HG02970 (cell line): ENCODE data around the gene AFG1L.
"Not testable (repeated sequence)": the region's sequence is repeated elsewhere in the genome, so short reads cannot be mapped to it uniquely, and the experiment has no call there.

ENCODE experiments used
- ATAC-seq: cut with Tn5 transposase; IDR thresholded peaks from one replicate; pipeline ENCODE4 v1.9.1; 2021; ENCODE audit warnings: mild to moderate bottlenecking, moderate library complexity, moderate number of reproducible peaks; ENCODE audit not compliant: unreplicated experiment, low FRiP score

Gene AFG1L

GRCh38 chr6:108550256-108550655 is 255.4 kb downstream of the AFG1L start:
- ATAC-seq = no peak

- ATAC-seq = no peak
These were observed 260.7 kb downstream of the AFG1L start for GRCh38 chr6:108555399-108556052.

GRCh38 chr6:108556250-108556649 is 261.4 kb downstream of the AFG1L start:
- no peak for ATAC-seq

- no peak for ATAC-seq
These were observed 262.1 kb downstream of the AFG1L start for GRCh38 chr6:108556866-108557493.

- no peak for ATAC-seq
These were observed 262.9 kb downstream of the AFG1L start for GRCh38 chr6:108557494-108558371.

GRCh38 chr6:108558372-108559096 is 263.7 kb downstream of the AFG1L start:
- ATAC-seq = peak; percentile 59

GRCh38 chr6:108559097-108559883 is 264.4 kb downstream of the AFG1L start:
- ATAC-seq = peak; percentile 33

GRCh38 chr6:108559884-108560462 is 265.1 kb downstream of the AFG1L start:
- ATAC-seq = no peak

- ATAC-seq = no peak
These were observed 265.8 kb downstream of the AFG1L start, which contains the start of gene FOXO3 for GRCh38 chr6:108560463-108561308. Gene FOXO3, plus strand, starts transcription at chr6:108560917. Its CDS starts 292 bp downstream, at chr6:108561209.

GRCh38 chr6:108561309-108561647 is 266.4 kb downstream of the AFG1L start:
- ATAC-seq = not testable (repeated sequence)

- no peak for ATAC-seq
These were observed 267.1 kb downstream of the AFG1L start for GRCh38 chr6:108561742-108562502.

GRCh38 chr6:108562503-108562993 is 267.7 kb downstream of the AFG1L start:
- no peak for ATAC-seq

- no peak for ATAC-seq
These were observed 268.4 kb downstream of the AFG1L start for GRCh38 chr6:108563292-108563691.

GRCh38 chr6:108564178-108564577 is 269.3 kb downstream of the AFG1L start:
- ATAC-seq = no peak

GRCh38 chr6:108565091-108565766 is 270.4 kb downstream of the AFG1L start:
- peak; percentile 46 for ATAC-seq

GRCh38 chr6:108565893-108566292 is 271.0 kb downstream of the AFG1L start:
- ATAC-seq = no peak

- no peak for ATAC-seq
These were observed 271.6 kb downstream of the AFG1L start for GRCh38 chr6:108566406-108566805.
